ENCODE data around the gene GHRHR. TPM values are rescaled to one million over a fixed set of nuclear protein-coding genes. Genes with fewer than 3 reads are reported as not detected.

Gene GHRHR
- total and polyA plus RNA-seq, 10 of the 15 experiments (the other 5 are each of a cell fraction or from before 2014, with no cell fraction given), result not detected

DNA sequence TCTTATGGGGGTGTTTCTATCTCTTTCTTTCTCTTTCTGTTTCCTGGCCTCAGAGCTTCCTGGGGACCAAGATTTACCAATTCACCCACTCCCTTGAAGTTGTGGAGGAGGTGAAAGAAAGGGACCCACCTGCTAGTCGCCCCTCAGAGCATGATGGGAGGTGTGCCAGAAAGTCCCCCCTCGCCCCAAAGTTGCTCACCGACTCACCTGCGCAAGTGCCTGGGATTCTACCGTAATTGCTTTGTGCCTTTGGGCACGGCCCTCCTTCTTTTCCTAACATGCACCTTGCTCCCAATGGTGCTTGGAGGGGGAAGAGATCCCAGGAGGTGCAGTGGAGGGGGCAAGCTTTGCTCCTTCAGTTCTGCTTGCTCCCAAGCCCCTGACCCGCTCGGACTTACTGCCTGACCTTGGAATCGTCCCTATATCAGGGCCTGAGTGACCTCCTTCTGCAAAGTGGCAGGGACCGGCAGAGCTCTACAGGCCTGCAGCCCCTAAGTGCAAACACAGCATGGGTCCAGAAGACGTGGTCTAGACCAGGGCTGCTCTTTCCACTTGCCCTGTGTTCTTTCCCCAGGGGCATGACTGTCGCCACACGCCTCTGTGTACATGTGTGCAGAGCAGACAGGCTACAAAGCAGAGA lies 39.9 kb upstream of the GHRHR start:
- Histone ChIP-seq H2AFZ (ENCODE audit: control insufficient read depth, low read depth, low read length) (no peak overlapping the region), H3K27ac (ENCODE audit: control insufficient read depth, insufficient read depth) (no peak overlapping the region), H3K27me3 (replicated peaks in 1 of 2; ENCODE audit: control insufficient read depth in 2 of 2, insufficient read depth in 2 of 2, low read length in 1 of 2) (no peaks in the 10 kb centered on the region; a peak in 1 of 4 replicates), H3K4me2 (ENCODE audit: control insufficient read depth, insufficient read depth) (no peak overlapping the region), H3K79me2 (ENCODE audit: control insufficient read depth, insufficient read depth, low read length) (no peaks in the 10 kb centered on the region), H3K4me1 (ENCODE audit: control insufficient read depth, insufficient read depth, low read length) (no peaks in the 10 kb centered on the region), H3K9me3 (replicated peaks; ENCODE audit: control insufficient read depth, insufficient read depth, low read length) (no peaks in the 10 kb centered on the region; the same call in 2 of the 3 replicates), H3K9ac (ENCODE audit: control insufficient read depth, insufficient read depth, low read length) (no peak overlapping the region), H3K4me3 (no peak overlapping the region), H4K20me1 (ENCODE audit: control insufficient read depth, insufficient read depth) (no peaks in the 10 kb centered on the region), H3K36me3 (ENCODE audit: control insufficient read depth in 2 of 2, insufficient read depth in 2 of 2, low read length in 1 of 2) (no peaks in the 10 kb centered on the region)
- ChIA-PET POLR2A (no interaction called here), SMC1A (ENCODE audit: uncharacterized antibody, unreplicated experiment) (no interaction called here), RAD21 (ENCODE audit: unreplicated experiment) (no interaction called here), CTCF (interaction anchor here (1.4 to 2.0 kb wide), 2 partner anchors 14 to 15 kb away, joined by 7 read pairs; no protein-coding TSS in a partner anchor)
- in situ Hi-C loops (cut with MboI) (no loop called here), intact Hi-C loops (cut with micrococcal nuclease; ENCODE audit: unreplicated experiment) (no loop called here)
- 61% methylated on average over 13 of the region's 13 CpGs for WGBS (ENCODE audit: insufficient coverage, insufficient replicate concordance, low lambda C conversion rate, missing lambda C conversion rate)
- no peak for ATAC-seq
- FAIRE-seq, result no peak
- no TSS peak for BruUV-seq (replicated peaks)
- no peak for DNase-seq (ENCODE audit: low read depth, low spot score)
- TF ChIP-seq, protein P1, sequence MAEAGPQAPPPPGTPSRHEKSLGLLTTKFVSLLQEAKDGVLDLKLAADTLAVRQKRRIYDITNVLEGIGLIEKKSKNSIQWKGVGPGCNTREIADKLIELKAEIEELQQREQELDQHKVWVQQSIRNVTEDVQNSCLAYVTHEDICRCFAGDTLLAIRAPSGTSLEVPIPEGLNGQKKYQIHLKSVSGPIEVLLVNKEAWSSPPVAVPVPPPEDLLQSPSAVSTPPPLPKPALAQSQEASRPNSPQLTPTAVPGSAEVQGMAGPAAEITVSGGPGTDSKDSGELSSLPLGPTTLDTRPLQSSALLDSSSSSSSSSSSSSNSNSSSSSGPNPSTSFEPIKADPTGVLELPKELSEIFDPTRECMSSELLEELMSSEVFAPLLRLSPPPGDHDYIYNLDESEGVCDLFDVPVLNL (IDR thresholded peaks at IDR 0.05; ENCODE audit: low read depth, low read length), result no peak
- TF ChIP-seq TCF3 (IDR thresholded peaks at IDR 0.05; ENCODE audit: borderline replicate concordance, insufficient read depth, low read depth, low read length), result no peak
- TF ChIP-seq, protein P2, sequence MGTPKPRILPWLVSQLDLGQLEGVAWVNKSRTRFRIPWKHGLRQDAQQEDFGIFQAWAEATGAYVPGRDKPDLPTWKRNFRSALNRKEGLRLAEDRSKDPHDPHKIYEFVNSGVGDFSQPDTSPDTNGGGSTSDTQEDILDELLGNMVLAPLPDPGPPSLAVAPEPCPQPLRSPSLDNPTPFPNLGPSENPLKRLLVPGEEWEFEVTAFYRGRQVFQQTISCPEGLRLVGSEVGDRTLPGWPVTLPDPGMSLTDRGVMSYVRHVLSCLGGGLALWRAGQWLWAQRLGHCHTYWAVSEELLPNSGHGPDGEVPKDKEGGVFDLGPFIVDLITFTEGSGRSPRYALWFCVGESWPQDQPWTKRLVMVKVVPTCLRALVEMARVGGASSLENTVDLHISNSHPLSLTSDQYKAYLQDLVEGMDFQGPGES (IDR thresholded peaks at IDR 0.05), result no peak
- no peak for TF ChIP-seq GATAD2B (conservative IDR thresholded peaks at IDR 0.05; ENCODE audit: low read depth)
- no peak for TF ChIP-seq ETV6 (conservative IDR thresholded peaks at IDR 0.05 in 1 of 2, IDR thresholded peaks at IDR 0.05 in 1 of 2; ENCODE audit: borderline replicate concordance in 1 of 2, low read depth in 1 of 2)
- TF ChIP-seq LARP7 (IDR thresholded peaks at IDR 0.05), result no peak
- no peak for TF ChIP-seq KLF5 (IDR thresholded peaks at IDR 0.05; ENCODE audit: partially characterized antibody)
- TF ChIP-seq ESRRA (IDR thresholded peaks at IDR 0.05; ENCODE audit: low read length), result no peak
- no peak for TF ChIP-seq CEBPB (IDR thresholded peaks at IDR 0.05; ENCODE audit: borderline replicate concordance in 1 of 2, low read depth in 2 of 2, low read length in 2 of 2)
- TF ChIP-seq TCF7 (IDR thresholded peaks at IDR 0.05; ENCODE audit: borderline replicate concordance), result no peak
- TF ChIP-seq SKIL (IDR thresholded peaks at IDR 0.05; ENCODE audit: low read depth, poor library complexity, severe bottlenecking), result no peak
- no peak for TF ChIP-seq ZBTB33 (IDR thresholded peaks at IDR 0.05)
- no peak for TF ChIP-seq TCF12 (IDR thresholded peaks at IDR 0.05; ENCODE audit: low read depth, low read length)
- TF ChIP-seq HSF1 (IDR thresholded peaks at IDR 0.05; ENCODE audit: low read depth, low read length), result no peak
- TF ChIP-seq EZH2 (IDR thresholded peaks at IDR 0.05; ENCODE audit: borderline replicate concordance, control insufficient read depth, low read depth, low read length), result no peak
- no peak for TF ChIP-seq SMC3 (IDR thresholded peaks at IDR 0.05; ENCODE audit: borderline replicate concordance, low read length)

All from GM12878 (cell line).